Mesodermal cell (in vitro differentiated cells): ENCODE data around the gene NPIPA8. TPM values are rescaled to one million over a fixed set of nuclear protein-coding genes. Genes with fewer than 3 reads are reported as not detected.
"Not testable (repeated sequence)": the region's sequence is repeated elsewhere in the genome, so short reads cannot be mapped to it uniquely, and the experiment has no call there.

Source experiments
- H3K27ac ChIP-seq: 2 replicates; pipeline ENCODE4 v1.7.0; 2013; ENCODE audit warnings: mild to moderate bottlenecking, low read depth, low read length, moderate library complexity; ENCODE audit not compliant: severe bottlenecking
- H3K36me3 ChIP-seq: 2 replicates; pipeline ENCODE4 v1.7.1; 2013; ENCODE audit warnings: mild to moderate bottlenecking, low read length, moderate library complexity; ENCODE audit not compliant: control insufficient read depth, insufficient read depth
- H3K4me1 ChIP-seq: one replicate; pipeline ENCODE4 v1.7.1; 2013; ENCODE audit warnings: mild to moderate bottlenecking, low read length; ENCODE audit not compliant: insufficient read depth, control insufficient read depth, poor library complexity, severe bottlenecking
- H3K4me3 ChIP-seq: 2 replicates; pipeline ENCODE4 v1.7.0; 2013; ENCODE audit warnings: low read length, control low read depth, mild to moderate bottlenecking; ENCODE audit not compliant: insufficient read depth, poor library complexity, severe bottlenecking; ENCODE audit errors: extremely low read depth
- H3K9me3 ChIP-seq: 2 replicates; pipeline ENCODE4 v1.7.1; 2013; ENCODE audit warnings: mild to moderate bottlenecking, low read length, moderate library complexity; ENCODE audit not compliant: control insufficient read depth
- WGBS, 2 experiments: methylation state at CpG; one replicate each; pipeline ENCODE4 v1.1.5; 2013; ENCODE audit warnings: missing lambda C conversion rate in 2 of 2; ENCODE audit not compliant: insufficient coverage in 2 of 2; 5-methylcytosine and 5-hydroxymethylcytosine counted together
- polyA plus RNA-seq, 2 experiments: library from polyadenylated mRNA; stranded (reverse); fragments of 50-300 nt; gene quantifications; one replicate each; pipeline ENCODE4 v1.2.3, GENCODE V29; 2013

The NPIPA8 gene
- polyA plus RNA-seq (2013, experiment 1 of 2), result 13.7 TPM
- polyA plus RNA-seq (2013, experiment 2 of 2), result 15.1 TPM

GRCh38 chr16:18336636-18337035, at the start of gene NPIPA8:
NPIPA8 (minus strand) TSS chr16:18336736; CDS start chr16:18332662, 4,074 bp downstream.
- H3K4me3 ChIP-seq, H3K36me3 ChIP-seq, H3K9me3 ChIP-seq, H3K27ac ChIP-seq, H3K4me1 ChIP-seq: not testable (repeated sequence)
- no CpG with 5 or more reads among the region's 21 CpGs for WGBS, 2 experiments

GRCh38 chr16:18385285-18385684, 48.7 kb upstream of the NPIPA8 start:
- not testable (repeated sequence) for H3K27ac ChIP-seq, H3K4me3 ChIP-seq, H3K9me3 ChIP-seq, H3K36me3 ChIP-seq, H3K4me1 ChIP-seq
- WGBS, 2 experiments, result no CpG with 5 or more reads among the region's 33 CpGs

GRCh38 chr16:18384869-18385268, 48.3 kb upstream of the NPIPA8 start:
- WGBS, 2 experiments, result no CpG with 5 or more reads among the region's 31 CpGs
- not testable (repeated sequence) for H3K36me3 ChIP-seq, H3K4me1 ChIP-seq, H3K9me3 ChIP-seq, H3K27ac ChIP-seq, H3K4me3 ChIP-seq

GRCh38 chr16:18384098-18384636, 47.6 kb upstream of the NPIPA8 start:
- H3K36me3 ChIP-seq, H3K9me3 ChIP-seq, H3K27ac ChIP-seq, H3K4me3 ChIP-seq, H3K4me1 ChIP-seq: not testable (repeated sequence)
- no CpG with 5 or more reads among the region's 25 CpGs for WGBS, 2 experiments

GRCh38 chr16:18382696-18383095, 46.2 kb upstream of the NPIPA8 start:
- not testable (repeated sequence) for H3K4me1 ChIP-seq, H3K27ac ChIP-seq, H3K4me3 ChIP-seq, H3K36me3 ChIP-seq, H3K9me3 ChIP-seq
- WGBS, 2 experiments, result no CpG with 5 or more reads among the region's 28 CpGs

GRCh38 chr16:18347742-18348141, 11.2 kb upstream of the NPIPA8 start:
- not testable (repeated sequence) for H3K4me1 ChIP-seq, H3K36me3 ChIP-seq, H3K9me3 ChIP-seq, H3K4me3 ChIP-seq, H3K27ac ChIP-seq
- WGBS, 2 experiments, result no CpG with 5 or more reads among the region's 22 CpGs

- not testable (repeated sequence) for H3K9me3 ChIP-seq, H3K4me3 ChIP-seq, H3K4me1 ChIP-seq, H3K27ac ChIP-seq, H3K36me3 ChIP-seq
- WGBS, 2 experiments, result no CpG with 5 or more reads among the region's 22 CpGs
Measured at GRCh38 chr16:18346993-18347392, 10.5 kb upstream of the NPIPA8 start.

GRCh38 chr16:18344634-18345033, 8.1 kb upstream of the NPIPA8 start:
- WGBS, 2 experiments, result no CpG with 5 or more reads among the region's 18 CpGs
- H3K4me1 ChIP-seq, H3K36me3 ChIP-seq, H3K9me3 ChIP-seq, H3K27ac ChIP-seq, H3K4me3 ChIP-seq: not testable (repeated sequence)

- WGBS, 2 experiments, result no CpG with 5 or more reads among the region's 1 CpG
- not testable (repeated sequence) for H3K9me3 ChIP-seq, H3K4me3 ChIP-seq, H3K36me3 ChIP-seq, H3K4me1 ChIP-seq, H3K27ac ChIP-seq
Measured at GRCh38 chr16:18341986-18342385, 5.5 kb upstream of the NPIPA8 start.

GRCh38 chr16:18341417-18341960, 5.0 kb upstream of the NPIPA8 start:
- not testable (repeated sequence) for H3K9me3 ChIP-seq, H3K4me3 ChIP-seq, H3K4me1 ChIP-seq, H3K36me3 ChIP-seq, H3K27ac ChIP-seq
- WGBS, 2 experiments, result no CpG with 5 or more reads among the region's 28 CpGs

GRCh38 chr16:18339210-18339609, 2.7 kb upstream of the NPIPA8 start:
- H3K9me3 ChIP-seq, H3K4me3 ChIP-seq, H3K36me3 ChIP-seq, H3K4me1 ChIP-seq, H3K27ac ChIP-seq: not testable (repeated sequence)
- no CpG with 5 or more reads among the region's 24 CpGs for WGBS, 2 experiments
